ENCODE measurements around the gene TSPAN4. TPM values are rescaled to one million over a fixed set of nuclear protein-coding genes. Genes with fewer than 3 reads are reported as not detected.

TSPAN4 gene
- total and polyA plus RNA-seq, 2 donors (not counting 1 experiment from before 2014, with no cell fraction given) = 2.9 to 7.4 TPM

- Mint-ChIP-seq H3K4me1 (peaks cover 53% of the 10 kb centered on the region), H3K27ac (no peak overlapping the region), H3K4me3 (peak overlapping the region; percentile 88), H3K27me3 (peaks cover 7% of the 10 kb centered on the region), H3K9me3 (ENCODE audit: insufficient read depth) (no peaks in the 10 kb centered on the region)
- peaks cover 0 to 55% (median 19%) of the 10 kb centered on the region in 4 experiments for H3K27me3 ChIP-seq (replicated peaks in 1 of 4; ENCODE audit: control extremely low read depth in 1 of 4, control insufficient read depth in 3 of 4, insufficient read depth in 4 of 4, low read length in 3 of 4)
- intact Hi-C loops (cut with micrococcal nuclease) = no loop called here
- peaks cover 0 to 15% (median 0%) of the 10 kb centered on the region in 3 donors for H3K9me3 ChIP-seq (ENCODE audit: control extremely low read depth in 1 of 3, control insufficient read depth in 2 of 3, insufficient read depth in 1 of 3, low read length in 2 of 3)
- peaks cover 69 to 70% of the 10 kb centered on the region in 2 donors for H3K4me1 ChIP-seq (ENCODE audit: control insufficient read depth in 2 of 2, insufficient read depth in 2 of 2, low read length in 2 of 2)
- no peak overlapping the region for H3K27ac ChIP-seq (ENCODE audit: low read length in 2 of 2)
- POLR2A ChIA-PET = interaction anchor here (3.6 to 6.4 kb wide), 2 partner anchors 9 to 13 kb away, joined by 17 to 57 read pairs; partner anchors contain the start of genes PNPLA2, POLR2L and TSPAN4
- H3K4me2 ChIP-seq (replicated peaks; ENCODE audit: low read depth, low read length, poor library complexity, severe bottlenecking) = peak overlapping the region; percentile 99
- 6% methylated on average over 40 of the region's 40 CpGs for WGBS (ENCODE audit: insufficient coverage)
- DNase-seq = peak; percentile 58
- H3K9ac ChIP-seq (ENCODE audit: low read length) = peak overlapping the region; percentile 68
- peaks cover 0 to 6% of the 10 kb centered on the region in 2 experiments for H3K36me3 ChIP-seq (replicated peaks in 1 of 2; ENCODE audit: control extremely low read depth in 1 of 2, control insufficient read depth in 1 of 2, extremely low read depth in 1 of 2, insufficient read depth in 2 of 2, low read length in 1 of 2)
- peaks cover 61% of the 10 kb centered on the region for H4K20me1 ChIP-seq (ENCODE audit: control insufficient read depth, insufficient read depth, low read length, poor library complexity, severe bottlenecking)
- H2AFZ ChIP-seq (ENCODE audit: insufficient read depth, low read depth, low read length, poor library complexity, severe bottlenecking) = peak overlapping the region; percentile 78
- ATAC-seq (ENCODE audit: low read depth) = peak; percentile 12
- TF ChIP-seq EZH2 (IDR thresholded peaks at IDR 0.05; ENCODE audit: borderline replicate concordance, insufficient read depth, low read depth, low read length, poor library complexity, severe bottlenecking) (no peak), CTCF (IDR thresholded peaks at IDR 0.05) (no peak)
- no peaks in the 10 kb centered on the region for H3K79me2 ChIP-seq (ENCODE audit: control insufficient read depth, insufficient read depth, low read length)
- peak overlapping the region in 4 of 5 experiments; percentile 36 to 55 (median 48) for H3K4me3 ChIP-seq (ENCODE audit: control extremely low read depth in 1 of 5, extremely low read depth in 1 of 5, insufficient read depth in 1 of 5, low read depth in 2 of 5, low read length in 4 of 5)
- CTCF ChIA-PET = interaction anchor here (0.7 to 0.8 kb wide), 3 partner anchors 17 to 23 kb away, joined by 3 to 4 read pairs (median 3); no protein-coding TSS in a partner anchor
Measured at GRCh38 chr11:829176-829846, 13.3 kb upstream of the TSPAN4 start.
